ENCODE measurements around the gene ANKS1A.
"Not testable (repeated sequence)": the region's sequence is repeated elsewhere in the genome, so short reads cannot be mapped to it uniquely, and the experiment has no call there.

Gene ANKS1A

GRCh38 chr6:35108309-35108885 lies 219.3 kb downstream of the ANKS1A start:
- H3K9me3 Mint-ChIP-seq, result peaks cover 31% of the 10 kb centered on the region
- peaks cover 5% of the 10 kb centered on the region for H3K36me3 Mint-ChIP-seq (ENCODE audit: low read depth)
- no peak for DNase-seq
- H3K27ac Mint-ChIP-seq, result no peak overlapping the region
- H3K4me3 Mint-ChIP-seq, result no peak overlapping the region
- TF ChIP-seq CTCF (IDR thresholded peaks at IDR 0.05), result no peak
- H3K27me3 Mint-ChIP-seq (ENCODE audit: low read depth, poor library complexity), result peaks cover 12% of the 10 kb centered on the region
- peaks cover 4% of the 10 kb centered on the region for H3K4me1 Mint-ChIP-seq

- no peak for TF ChIP-seq CTCF (IDR thresholded peaks at IDR 0.05)
- Mint-ChIP-seq H3K9me3 (peaks cover 23% of the 10 kb centered on the region), H3K4me1 (no peaks in the 10 kb centered on the region)
Observed at GRCh38 chr6:35120746-35121145, 231.7 kb downstream of the ANKS1A start.

DNA sequence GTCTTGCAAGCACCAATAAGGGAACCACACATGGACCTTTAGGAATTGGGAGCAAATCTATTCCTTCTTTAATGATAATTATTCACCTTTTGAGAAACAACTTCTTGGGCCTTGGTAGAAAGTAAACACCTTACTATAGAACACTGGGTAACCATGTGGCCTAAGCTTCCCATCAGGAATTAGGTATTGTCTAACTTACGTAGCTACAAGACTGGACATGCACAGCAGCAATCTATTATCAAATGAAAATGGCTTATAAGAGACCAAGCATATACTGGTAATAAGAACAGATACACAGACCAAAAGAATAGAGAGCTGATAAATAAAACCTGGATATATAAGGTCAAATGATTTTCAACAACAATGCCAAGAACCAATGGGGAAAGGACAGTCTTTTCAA lies 235.3 kb downstream of the ANKS1A start:
- TF ChIP-seq CTCF (IDR thresholded peaks at IDR 0.05), result no peak
- Mint-ChIP-seq H3K36me3 (ENCODE audit: low read depth) (no peaks in the 10 kb centered on the region), H3K4me3 (no peak overlapping the region), H3K9me3 (peaks cover 23% of the 10 kb centered on the region), H3K27ac (no peak overlapping the region), H3K4me1 (no peaks in the 10 kb centered on the region), H3K27me3 (ENCODE audit: low read depth, poor library complexity) (peaks cover 24% of the 10 kb centered on the region)
- no peak for DNase-seq

More at GRCh38 chr6:35120746-35121145, 231.7 kb downstream of the ANKS1A start:
- H3K4me3 Mint-ChIP-seq, result no peak overlapping the region
- no peak for DNase-seq
- H3K36me3 Mint-ChIP-seq (ENCODE audit: low read depth), result no peaks in the 10 kb centered on the region
- peaks cover 20% of the 10 kb centered on the region for H3K27me3 Mint-ChIP-seq (ENCODE audit: low read depth, poor library complexity)
- no peak overlapping the region for H3K27ac Mint-ChIP-seq

DNA sequence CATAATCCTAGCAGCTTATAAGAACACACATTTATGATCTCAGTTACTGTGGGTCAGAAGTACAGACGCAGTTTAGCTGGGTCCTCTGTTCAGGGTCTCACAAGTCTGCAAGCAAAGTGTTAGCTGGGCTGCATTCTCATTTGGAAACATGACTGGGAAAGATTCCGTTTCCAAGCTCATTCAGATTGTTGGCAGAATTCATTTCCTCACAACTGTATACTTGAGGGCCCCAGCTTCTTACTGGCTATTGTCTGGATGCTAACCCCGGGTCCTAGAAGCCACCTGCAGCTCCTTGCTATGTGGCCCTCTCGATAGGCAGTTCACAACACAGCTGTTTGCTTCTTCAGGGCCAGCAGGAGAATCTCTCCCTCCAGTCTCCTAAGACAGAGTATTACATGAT lies 239.0 kb downstream of the ANKS1A start:
- peaks cover 29% of the 10 kb centered on the region for H3K27me3 Mint-ChIP-seq (ENCODE audit: low read depth, poor library complexity)

DNA sequence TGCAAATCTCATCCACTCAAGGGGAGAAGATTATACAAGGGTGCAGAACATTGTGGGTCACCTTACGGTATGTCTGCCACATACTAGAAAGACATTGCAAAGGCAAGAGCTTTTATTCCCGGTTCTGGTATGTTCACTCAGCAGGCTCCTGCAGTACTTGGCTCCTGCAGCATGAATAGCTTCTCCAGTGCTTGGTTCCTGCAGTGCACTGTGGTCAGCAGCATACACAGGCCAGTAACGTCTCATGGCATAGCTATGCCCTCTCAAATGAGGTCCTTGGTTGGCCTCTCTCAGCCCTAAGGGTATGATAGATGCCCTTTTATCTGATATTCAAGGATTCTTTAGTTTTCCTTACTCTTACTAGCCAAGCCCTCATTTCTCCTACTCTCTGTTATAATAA lies 239.4 kb downstream of the ANKS1A start:
- no peak overlapping the region for H3K4me3 Mint-ChIP-seq
- H3K4me1 Mint-ChIP-seq, result no peaks in the 10 kb centered on the region
- peaks cover 29% of the 10 kb centered on the region for H3K27me3 Mint-ChIP-seq (ENCODE audit: low read depth, poor library complexity)
- H3K36me3 Mint-ChIP-seq (ENCODE audit: low read depth), result no peaks in the 10 kb centered on the region
- peaks cover 6% of the 10 kb centered on the region for H3K9me3 Mint-ChIP-seq
- no peak for DNase-seq
- no peak for TF ChIP-seq CTCF (IDR thresholded peaks at IDR 0.05)
- H3K27ac Mint-ChIP-seq, result no peak overlapping the region

More for the DNA sequence above, 239.0 kb downstream of the ANKS1A start:
- Mint-ChIP-seq H3K27ac (no peak overlapping the region), H3K4me3 (no peak overlapping the region), H3K36me3 (ENCODE audit: low read depth) (no peaks in the 10 kb centered on the region), H3K9me3 (peaks cover 7% of the 10 kb centered on the region), H3K4me1 (no peaks in the 10 kb centered on the region)
- DNase-seq, result no peak
- no peak for TF ChIP-seq CTCF (IDR thresholded peaks at IDR 0.05)

DNA sequence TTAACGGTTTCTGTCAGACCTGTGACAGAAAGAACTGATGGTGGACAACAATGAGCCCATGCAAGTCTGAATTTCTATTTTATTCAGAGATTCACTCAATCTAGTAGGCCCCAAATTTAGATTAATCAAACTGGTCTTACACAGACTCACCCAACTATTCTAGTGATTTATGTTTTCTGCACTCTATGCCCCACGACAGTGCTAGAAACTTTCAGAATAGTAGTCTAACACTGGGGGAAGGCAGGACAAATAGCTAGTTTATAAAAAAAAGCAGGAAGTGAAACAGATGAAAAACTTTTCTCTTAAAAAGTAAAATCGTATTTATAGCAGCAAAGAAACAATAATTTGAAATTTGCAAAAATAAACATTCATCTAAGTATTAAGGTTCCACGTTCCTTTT lies 247.1 kb downstream of the ANKS1A start:
- Mint-ChIP-seq H3K4me3 (no peak overlapping the region), H3K27me3 (ENCODE audit: low read depth, poor library complexity) (no peaks in the 10 kb centered on the region), H3K4me1 (peaks cover 9% of the 10 kb centered on the region), H3K36me3 (ENCODE audit: low read depth) (no peaks in the 10 kb centered on the region), H3K27ac (no peak overlapping the region), H3K9me3 (no peaks in the 10 kb centered on the region)
- TF ChIP-seq CTCF (IDR thresholded peaks at IDR 0.05), result no peak
- DNase-seq, result no peak

DNA sequence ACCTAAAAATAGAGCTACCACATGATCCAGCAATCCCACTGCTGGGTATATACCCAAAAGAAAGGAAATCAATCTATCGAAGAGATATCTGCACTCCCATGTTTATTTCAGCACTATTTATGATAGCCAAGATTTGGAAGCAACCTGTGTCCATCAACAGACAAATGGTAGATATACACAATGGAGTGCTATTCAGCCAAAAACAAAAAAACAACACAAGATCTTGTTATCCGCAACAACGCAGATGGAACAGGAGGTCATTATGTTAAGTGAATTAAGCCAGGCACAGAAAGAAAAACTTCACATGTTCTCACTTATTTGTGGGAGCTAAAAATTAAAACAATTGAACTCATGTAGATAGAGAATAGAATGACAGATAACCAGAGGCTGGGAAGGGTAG lies 249.1 kb downstream of the ANKS1A start:
- not testable (repeated sequence) for H3K4me3 Mint-ChIP-seq; H3K36me3 Mint-ChIP-seq (ENCODE audit: low read depth); H3K9me3 Mint-ChIP-seq; H3K27ac Mint-ChIP-seq; H3K27me3 Mint-ChIP-seq (ENCODE audit: low read depth, poor library complexity); DNase-seq
- H3K4me1 Mint-ChIP-seq, result peaks cover 18% of the 10 kb centered on the region
